DOHH2 (cell line): ENCODE measurements around the gene MTOR.

Source experiments
- H3F3A ChIP-seq: fragments of 200-600 bp; sonication (generic), shearing (Covaris generic); 2 replicates; pipeline ENCODE4 v1.6.0; 2016; ENCODE audit warnings: antibody characterized with exemption, mild to moderate bottlenecking; ENCODE audit not compliant: control insufficient read depth, insufficient read depth
- H3K27ac ChIP-seq: fragments of 200-600 bp; sonication (generic); 2 replicates; pipeline ENCODE4 v1.5.1; 2014; ENCODE audit warnings: low read depth, mild to moderate bottlenecking, low read length, moderate library complexity
- H3K27me3 ChIP-seq: fragments of 200-600 bp; sonication (generic); 2 replicates; pipeline ENCODE4 v1.6.1; 2014; ENCODE audit warnings: mild to moderate bottlenecking, low read length, mixed read lengths; ENCODE audit not compliant: control insufficient read depth
- H3K36me3 ChIP-seq: fragments of 200-600 bp; sonication (generic); 2 replicates; pipeline ENCODE4 v1.6.1; 2014; ENCODE audit warnings: mild to moderate bottlenecking, low read length, moderate library complexity, mixed read lengths; ENCODE audit not compliant: control insufficient read depth
- H3K4me1 ChIP-seq: fragments of 200-600 bp; sonication (generic); 2 replicates; pipeline ENCODE4 v1.6.1; 2014; ENCODE audit warnings: mild to moderate bottlenecking, low read length, mixed read lengths; ENCODE audit not compliant: control insufficient read depth
- H3K4me2 ChIP-seq: fragments of 200-600 bp; sonication (generic); 2 replicates; pipeline ENCODE4 v1.6.0; 2014; ENCODE audit warnings: mild to moderate bottlenecking, low read length, moderate library complexity
- H3K4me3 ChIP-seq: fragments of 200-600 bp; sonication (generic); 2 replicates; pipeline ENCODE4 v1.5.1; 2014; ENCODE audit warnings: mild to moderate bottlenecking, low read length, mixed read lengths
- H3K79me2 ChIP-seq: fragments of 200-600 bp; sonication (generic); 2 replicates; pipeline ENCODE4 v1.6.1; 2014; ENCODE audit warnings: mild to moderate bottlenecking, low read length, mixed read lengths; ENCODE audit not compliant: control insufficient read depth
- H3K9me2 ChIP-seq: fragments of 200-600 bp; sonication (generic); replicated peaks from 2 replicates; pipeline ENCODE4 v1.6.1; 2014; ENCODE audit warnings: mild to moderate bottlenecking, low read length, mixed read lengths; ENCODE audit not compliant: control insufficient read depth
- H3K9me3 ChIP-seq: fragments of 200-600 bp; sonication (generic); 2 replicates; pipeline ENCODE4 v1.6.1; 2014; ENCODE audit warnings: antibody characterized with exemption, low read length, mixed read lengths; ENCODE audit not compliant: control insufficient read depth, insufficient read depth
- H4K20me1 ChIP-seq: fragments of 200-600 bp; sonication (generic); 2 replicates; pipeline ENCODE4 v1.6.0; 2014; ENCODE audit warnings: low read depth, mild to moderate bottlenecking, antibody characterized with exemption, low read length, moderate library complexity; ENCODE audit not compliant: control insufficient read depth, insufficient read depth
- CTCF ChIP-seq: fragments of 200-600 bp; sonication (generic); IDR thresholded peaks from one replicate; pipeline ENCODE4 v1.5.1; 2014; ENCODE audit warnings: antibody characterized with exemption, mild to moderate bottlenecking, low read depth, low read length; ENCODE audit not compliant: poor library complexity, severe bottlenecking
- EZH2phosphoT487 ChIP-seq: fragments of 200-600 bp; sonication (generic); IDR thresholded peaks from 2 replicates; pipeline ENCODE4 v1.6.1; 2017; ENCODE audit warnings: borderline replicate concordance, mild to moderate bottlenecking, antibody characterized with exemption, low read length, moderate library complexity, mixed read lengths

MTOR gene

GRCh38 chr1:11058026-11058425 is 204.3 kb downstream of the MTOR start:
- Histone ChIP-seq H3K79me2 (peaks cover 52% of the 10 kb centered on the region), H3K27ac (no peak overlapping the region), H3K36me3 (peaks cover 68% of the 10 kb centered on the region), H3F3A (peaks cover 8% of the 10 kb centered on the region), H3K27me3 (no peaks in the 10 kb centered on the region), H3K9me3 (no peaks in the 10 kb centered on the region), H3K4me1 (peaks cover 34% of the 10 kb centered on the region), H4K20me1 (0 out of 2 replicates have a peak, but pooled peaks cover under 1% of the 10 kb centered on the region), H3K4me3 (no peak overlapping the region; the same call in 1 of the 2 replicates), H3K4me2 (peak overlapping the region; percentile 77), H3K9me2 (no peaks in the 10 kb centered on the region)
- TF ChIP-seq CTCF (no peak), EZH2phosphoT487 (no peak)

GRCh38 chr1:11057477-11057876 is 204.9 kb downstream of the MTOR start:
- H3K4me2 ChIP-seq = no peak overlapping the region

More at GRCh38 chr1:11057477-11057876, 204.9 kb downstream of the MTOR start:
- Histone ChIP-seq H3K27ac (no peak overlapping the region), H3K4me3 (no peak overlapping the region), H3K79me2 (peaks cover 48% of the 10 kb centered on the region), H3K9me3 (no peaks in the 10 kb centered on the region), H4K20me1 (0 out of 2 replicates have a peak, but pooled peaks cover 3% of the 10 kb centered on the region), H3K9me2 (no peaks in the 10 kb centered on the region), H3K36me3 (peaks cover 63% of the 10 kb centered on the region), H3K4me1 (peaks cover 30% of the 10 kb centered on the region), H3F3A (peaks cover 4% of the 10 kb centered on the region; the same call in 1 of the 2 replicates), H3K27me3 (no peaks in the 10 kb centered on the region)
- TF ChIP-seq CTCF (no peak), EZH2phosphoT487 (no peak)
